ENCODE measurements around the gene MYH2.

GRCh38 chr17:10547351-10547750 lies 2.1 kb downstream of the MYH2 start:
- TF ChIP-seq CTCF (IDR thresholded peaks at IDR 0.05; ENCODE audit: low read length) (no peak), EZH2 (optimal IDR thresholded peaks at IDR 0.05; ENCODE audit: low read depth, low read length) (no peak)
